Endothelial cell of umbilical vein (primary cell): ENCODE measurements around the gene CREB3L2. TPM values are rescaled to one million over a fixed set of nuclear protein-coding genes. Genes with fewer than 3 reads are reported as not detected.

Source experiments
- BruUV-seq: library from RNA; stranded (reverse); fragments of 400-500 nt; replicated peaks from 2 replicates; lab custom pipeline; 2021; lab: Mats Ljungman, UMichigan
- CTCF ChIA-PET: fragments of 300-600, 350-600 bp; sonication (Branson Sonifier 250); formaldehyde crosslinking; loops from one replicate; lab custom pipeline; 2021; ENCODE audit warnings: antibody characterized with exemption, inconsistent platforms; lab: Charles Lee
- POLR2A ChIA-PET: fragments of 300-600, 350-600 bp; sonication (Branson Sonifier 250); formaldehyde crosslinking; loops from one replicate; lab custom pipeline; 2021; ENCODE audit warnings: antibody characterized with exemption, inconsistent platforms; lab: Charles Lee
- DNase-seq: peaks from one replicate; pipeline ENCODE4 v3.0.0-alpha.2; 2011; ENCODE audit warnings: low read depth, low spot score
- FAIRE-seq: peaks from 2 replicates; lab custom pipeline; 2011; peaks lifted over from hg19 to GRCh38; lab: Jason Lieb, UNC
- H2AFZ ChIP-seq: 2 replicates; pipeline ENCODE4 v1.6.0; 2012; ENCODE audit warnings: low read depth, low read length, control low read depth, inconsistent platforms
- H3K27ac ChIP-seq: 2 replicates; pipeline ENCODE4 v1.5.1; 2011; ENCODE audit warnings: low read depth, mild to moderate bottlenecking, control low read depth, low read length, moderate library complexity; ENCODE audit not compliant: insufficient read depth
- H3K27me3 ChIP-seq, 2 experiments: 2 replicates each; pipeline versions ENCODE4 v1.6.0 to v1.6.1; 2011; ENCODE audit warnings: low read length in 2 of 2, mixed read lengths in 1 of 2; ENCODE audit not compliant: control insufficient read depth in 2 of 2, insufficient read depth in 2 of 2
- H3K36me3 ChIP-seq, 2 experiments: 2 replicates in 1 of 2; 3 replicates in 1 of 2; pipeline ENCODE4 v1.5.1; 2011; ENCODE audit warnings: low read length in 2 of 2, mild to moderate bottlenecking in 1 of 2, moderate library complexity in 1 of 2; ENCODE audit not compliant: control insufficient read depth in 2 of 2, insufficient read depth in 2 of 2; ENCODE audit errors: extremely low read depth in 1 of 2
- H3K4me1 ChIP-seq: 3 replicates; pipeline ENCODE4 v1.5.1; 2011; ENCODE audit warnings: mild to moderate bottlenecking, low read length; ENCODE audit not compliant: control insufficient read depth, insufficient read depth; ENCODE audit errors: extremely low read depth
- H3K4me2 ChIP-seq: 2 replicates; pipeline ENCODE4 v1.6.1; 2011; ENCODE audit warnings: low read length, control low read depth, mixed read lengths; ENCODE audit not compliant: insufficient read depth
- H3K4me3 ChIP-seq, 3 experiments: fragments of 200-600 bp in 1 of 3; sonication (generic), shearing (Covaris generic) in 1 of 3; replicated peaks in 1 of 3; 2 replicates each; pipeline ENCODE4 v1.5.1; 2011 to 2016; ENCODE audit warnings: control low read depth in 3 of 3, low read length in 3 of 3, mild to moderate bottlenecking in 2 of 3, inconsistent platforms in 1 of 3, low read depth in 1 of 3, moderate library complexity in 1 of 3; ENCODE audit not compliant: insufficient read depth in 1 of 3
- H3K79me2 ChIP-seq: 2 replicates; pipeline ENCODE4 v1.6.0; 2012; ENCODE audit warnings: low read length, inconsistent platforms; ENCODE audit not compliant: control insufficient read depth, insufficient read depth
- H3K9ac ChIP-seq: replicated peaks from 2 replicates; pipeline ENCODE3; 2011; ENCODE audit warnings: low read length, control low read depth; ENCODE audit not compliant: insufficient read depth; ENCODE audit errors: extremely low read depth
- H3K9me1 ChIP-seq: replicated peaks from 3 replicates; pipeline ENCODE4 v1.6.0; 2011; ENCODE audit warnings: mild to moderate bottlenecking, low read length; ENCODE audit not compliant: control insufficient read depth, insufficient read depth; ENCODE audit errors: extremely low read depth
- H3K9me3 ChIP-seq: replicated peaks from 2 replicates; pipeline ENCODE4 v1.5.1; 2012; ENCODE audit warnings: low read length, inconsistent platforms; ENCODE audit not compliant: control insufficient read depth, insufficient read depth
- H4K20me1 ChIP-seq: replicated peaks from 2 replicates; pipeline ENCODE3; 2011; ENCODE audit warnings: mild to moderate bottlenecking, low read length; ENCODE audit not compliant: control insufficient read depth, insufficient read depth; ENCODE audit errors: extremely low read depth
- CTCF ChIP-seq, 2 donors: IDR thresholded peaks; 1 replicate in 1 of 2; 2 replicates in 1 of 2; pipeline ENCODE4 v1.5.1; 2011; ENCODE audit warnings: low read length in 2 of 2, mild to moderate bottlenecking in 2 of 2, moderate library complexity in 2 of 2, control low read depth in 1 of 2, inconsistent platforms in 1 of 2, low read depth in 1 of 2; ENCODE audit not compliant: insufficient read depth in 1 of 2; ENCODE audit errors: extremely low read depth in 1 of 2
- EZH2 ChIP-seq: IDR thresholded peaks from 2 replicates; pipeline ENCODE4 v1.6.1; 2012; ENCODE audit warnings: borderline replicate concordance, low read depth, mild to moderate bottlenecking, moderate library complexity, low read length, inconsistent platforms; ENCODE audit not compliant: severe bottlenecking
- GATA2 ChIP-seq: IDR thresholded peaks from 2 replicates; pipeline ENCODE4 v1.7.0; 2011; ENCODE audit warnings: low read depth, mild to moderate bottlenecking, moderate library complexity, mixed read lengths, low read length; ENCODE audit not compliant: insufficient read length, insufficient read depth
- JUN ChIP-seq: IDR thresholded peaks from 2 replicates; pipeline ENCODE4 v1.6.1; 2011; ENCODE audit warnings: borderline replicate concordance, low read depth; ENCODE audit not compliant: insufficient read length, insufficient read depth
- MAX ChIP-seq: IDR thresholded peaks from 2 replicates; pipeline ENCODE4 v1.6.1; 2011; ENCODE audit not compliant: insufficient read depth, insufficient read length
- dilution Hi-C: fragments of 300-500 bp; cut with MboI; formaldehyde crosslinking; loops from one replicate; pipeline ENCODE4 v1.15.0; 2019; ENCODE audit warnings: low sequenced_read_pairs; ENCODE audit not compliant: extremely low pct_ligation_motif_present
- intact Hi-C: fragments of 100-400 bp; cut with micrococcal nuclease; formaldehyde crosslinking; loops from one replicate; pipeline ENCODE4 v1.10.0; 2022
- polyA plus RNA-seq, 4 experiments: library from polyadenylated mRNA; depleted of rRNA in 3 of 4; stranded (reverse) in 3 of 4; unstranded in 1 of 4; fragments of >200 nt; gene quantifications; 2 replicates each; pipeline versions ENCODE4 v1.2.1 to v1.2.3, GENCODE V29; 2011 to 2012; ENCODE audit warnings: missing spikeins in 1 of 4
- total RNA-seq: library from RNA; stranded (reverse); gene quantifications from 2 replicates; pipeline ENCODE4 v1.2.3, GENCODE V29; 2021

CREB3L2 gene
- total and polyA plus RNA-seq, 2 donors (not counting 3 experiments of a cell fraction or from before 2014, with no cell fraction given), result 32.1 to 93.4 TPM

GRCh38 chr7:137962491-137962874, 39.4 kb downstream of the CREB3L2 start:
- no TSS peak for BruUV-seq
- Histone ChIP-seq H3K4me3 (no peak overlapping the region), H3K9ac (no peak overlapping the region), H3K4me2 (no peak overlapping the region), H2AFZ (no peak overlapping the region), H3K9me1 (no peaks in the 10 kb centered on the region), H3K4me1 (peaks cover 25% of the 10 kb centered on the region), H3K27ac (no peak overlapping the region), H3K36me3 (peaks cover 2 to 6% of the 10 kb centered on the region in 2 experiments), H3K9me3 (no peaks in the 10 kb centered on the region), H3K27me3 (no peaks in the 10 kb centered on the region), H4K20me1 (no peaks in the 10 kb centered on the region), H3K79me2 (peaks cover 69% of the 10 kb centered on the region)
- TF ChIP-seq GATA2 (no peak), MAX (no peak), EZH2 (no peak), CTCF (IDR thresholded peaks at IDR 0.05; ENCODE audit: extremely low read depth in 1 of 2, insufficient read depth in 1 of 2, low read depth in 1 of 2, low read length in 2 of 2) (no peak), JUN (no peak)
- dilution Hi-C loops (no loop called here), intact Hi-C loops (no loop called here)
- ChIA-PET POLR2A (no interaction called here), CTCF (interaction anchor here (1.1 to 1.4 kb wide), 2 partner anchors 9 to 12 kb away, joined by 5 to 7 read pairs; no protein-coding TSS in a partner anchor)
- FAIRE-seq, result no peak
- no peak for DNase-seq
